ENCODE measurements around the gene PRR11.

PRR11 gene

DNA sequence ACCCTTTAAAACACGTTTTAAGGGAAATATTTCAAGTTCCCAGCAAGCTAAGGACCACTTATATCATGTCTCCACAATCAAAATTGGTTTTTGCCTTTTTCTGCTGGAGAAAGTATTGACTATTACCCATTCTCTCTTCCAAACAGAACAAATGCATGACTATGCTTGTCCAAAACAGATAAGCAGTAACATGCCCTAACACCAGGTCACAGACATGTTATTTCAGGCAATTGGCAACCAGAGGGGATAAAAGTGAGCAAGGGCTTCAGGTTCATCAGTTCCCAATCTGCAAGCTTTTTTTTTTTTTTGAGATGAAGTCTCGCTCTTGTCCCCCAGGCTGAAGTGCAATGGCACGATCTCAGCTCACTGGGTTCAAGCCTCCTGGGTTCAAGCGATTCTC is 15.6 kb upstream of the PRR11 start:
- no peak for TF ChIP-seq GATA3 (IDR thresholded peaks at IDR 0.05; ENCODE audit: low read depth, low read length)
- no peak for TF ChIP-seq GATA2 (IDR thresholded peaks at IDR 0.05; ENCODE audit: low read depth, low read length)

DNA sequence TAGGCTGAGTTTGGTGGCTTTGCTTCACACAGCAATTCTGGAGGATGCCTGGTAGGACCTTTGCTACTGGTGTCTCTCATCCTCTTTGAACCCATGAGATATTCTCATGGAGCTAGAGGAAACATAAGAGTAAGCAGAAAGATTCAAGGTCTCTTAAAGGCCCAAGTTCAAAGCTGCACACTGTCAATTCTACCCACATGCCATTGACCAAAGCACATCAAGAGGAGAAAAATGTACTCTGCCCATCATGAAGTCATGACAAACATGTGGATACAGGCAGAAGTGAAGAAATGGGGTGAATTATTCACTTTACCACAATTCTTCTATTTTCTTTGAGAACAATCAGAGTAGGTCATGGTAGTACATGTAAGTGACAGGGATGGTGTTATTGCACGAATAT is 13.7 kb upstream of the PRR11 start:
- TF ChIP-seq GATA2 (IDR thresholded peaks at IDR 0.05; ENCODE audit: low read depth, low read length) (no peak), GATA3 (IDR thresholded peaks at IDR 0.05; ENCODE audit: low read depth, low read length) (no peak)

DNA sequence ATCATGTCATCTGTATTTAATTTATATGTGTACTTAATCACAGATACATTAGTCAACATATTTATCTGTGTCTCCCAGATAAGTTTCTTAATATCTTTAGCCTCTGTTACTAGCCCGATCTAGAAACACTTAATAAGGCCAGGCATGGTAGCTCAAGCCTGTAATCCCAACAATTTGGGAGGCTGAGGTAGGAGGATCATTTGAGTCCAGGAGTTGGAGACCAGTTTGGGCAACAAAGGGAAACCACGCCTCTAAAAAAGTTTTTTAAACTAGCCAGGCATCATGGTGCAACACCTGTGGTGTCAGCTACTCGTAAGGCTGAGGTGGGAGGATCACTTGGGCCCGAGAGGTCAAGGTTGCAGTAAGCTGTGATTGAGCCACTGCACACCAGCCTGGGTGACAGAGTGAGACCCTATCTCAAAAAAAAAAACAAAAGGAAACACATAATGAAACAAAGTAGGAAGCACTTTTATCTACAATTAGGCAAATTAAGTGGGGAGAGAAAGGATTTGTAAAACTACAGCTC is 9.9 kb upstream of the PRR11 start:
- TF ChIP-seq GATA3 (IDR thresholded peaks at IDR 0.05; ENCODE audit: low read depth, low read length) (no peak), GATA2 (IDR thresholded peaks at IDR 0.05; ENCODE audit: low read depth, low read length) (no peak)

DNA sequence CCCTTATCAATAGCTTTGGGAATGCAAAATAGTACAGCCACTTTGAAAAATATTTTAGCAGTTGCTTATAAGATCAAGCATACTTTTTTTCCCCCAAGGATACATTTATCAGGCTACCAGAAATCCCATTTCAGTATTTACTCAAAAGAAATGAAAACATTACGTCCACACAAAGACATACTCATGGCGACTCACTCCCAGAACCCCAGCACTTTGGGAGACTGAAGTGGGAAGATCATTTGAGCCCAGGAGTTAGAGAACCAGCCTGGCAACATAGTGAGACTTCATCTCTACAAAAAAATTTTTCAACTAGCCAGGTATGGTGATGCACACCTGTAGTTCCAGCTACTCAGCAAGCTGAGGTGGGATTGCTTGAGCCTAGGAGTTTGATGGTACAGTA is 6.5 kb upstream of the PRR11 start:
- TF ChIP-seq GATA2 (IDR thresholded peaks at IDR 0.05; ENCODE audit: low read depth, low read length) = no peak
- TF ChIP-seq GATA3 (IDR thresholded peaks at IDR 0.05; ENCODE audit: low read depth, low read length) = no peak

DNA sequence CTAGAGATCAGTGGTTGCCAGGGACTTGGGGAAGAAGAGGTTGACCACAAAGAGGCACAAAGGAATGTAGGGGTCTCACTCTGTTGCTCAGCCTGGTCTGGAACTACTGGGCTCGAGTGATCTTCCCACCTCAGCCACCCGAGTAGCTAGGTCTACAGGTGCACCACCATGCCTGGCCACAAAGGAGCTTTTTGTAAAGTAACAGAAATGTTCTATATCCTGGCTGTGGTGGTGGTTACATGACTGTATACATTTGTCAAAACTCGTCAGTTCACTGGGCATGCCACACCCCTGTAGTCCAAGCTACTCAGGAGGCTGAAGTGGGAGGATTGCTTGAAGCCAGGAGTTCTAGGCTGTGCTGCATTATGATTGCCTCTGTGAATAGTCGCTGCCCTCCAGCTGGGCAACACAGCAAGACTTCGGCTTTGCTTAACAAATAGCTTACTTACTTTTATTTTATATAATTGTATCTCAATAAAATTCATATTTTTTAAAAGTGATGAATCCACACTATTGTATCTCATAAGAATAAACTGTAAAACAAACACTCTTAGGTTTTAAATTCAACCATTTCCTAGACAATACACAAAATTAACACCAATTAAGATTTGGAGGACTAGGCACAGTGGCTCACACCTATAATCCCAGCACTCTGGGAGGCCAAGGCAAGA is 5.6 kb upstream of the PRR11 start:
- no peak for TF ChIP-seq GATA3 (IDR thresholded peaks at IDR 0.05; ENCODE audit: low read depth, low read length)
- TF ChIP-seq GATA2 (IDR thresholded peaks at IDR 0.05; ENCODE audit: low read depth, low read length) = no peak

DNA sequence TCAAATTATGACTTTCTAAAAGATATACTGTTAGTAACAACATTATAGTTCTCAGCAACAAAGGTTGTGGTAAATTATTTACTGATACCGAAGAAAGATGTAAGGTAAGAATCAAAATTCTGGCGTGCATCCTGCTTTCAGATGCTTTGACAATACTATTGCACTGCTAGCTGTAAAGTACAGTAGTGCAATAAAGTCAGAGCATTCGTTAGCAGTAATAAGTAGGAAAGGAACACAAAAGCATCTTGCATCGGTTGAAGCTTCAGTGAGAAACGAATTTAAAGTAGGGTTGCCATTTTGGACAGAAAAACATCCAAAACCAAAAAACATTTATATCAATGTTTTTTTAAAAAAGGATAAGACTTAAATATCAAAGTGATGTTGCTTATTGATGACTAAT is 4.5 kb upstream of the PRR11 start:
- TF ChIP-seq GATA2 (IDR thresholded peaks at IDR 0.05; ENCODE audit: low read depth, low read length) (no peak), GATA3 (IDR thresholded peaks at IDR 0.05; ENCODE audit: low read depth, low read length) (no peak)

DNA sequence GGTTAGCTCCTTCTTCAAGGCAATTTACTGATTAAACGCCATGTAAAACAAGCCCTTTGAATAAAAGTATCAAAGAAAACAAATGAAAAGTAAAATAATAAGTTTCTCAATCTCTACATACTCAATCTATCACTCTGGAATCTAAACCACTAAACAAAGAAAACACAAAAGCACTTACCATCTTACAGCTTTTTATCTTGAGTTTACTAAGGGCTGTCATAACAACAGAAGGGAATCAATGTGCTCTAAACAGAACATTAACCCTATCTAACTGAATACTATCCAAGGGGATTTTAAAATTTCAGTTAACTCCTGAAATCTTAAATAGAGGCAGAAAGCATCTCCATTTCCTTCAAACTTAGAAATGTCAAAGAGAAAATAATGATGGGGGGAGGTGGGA is 4.0 kb upstream of the PRR11 start:
- TF ChIP-seq GATA2 (IDR thresholded peaks at IDR 0.05; ENCODE audit: low read depth, low read length) (no peak), GATA3 (IDR thresholded peaks at IDR 0.05; ENCODE audit: low read depth, low read length) (no peak)

- TF ChIP-seq GATA2 (IDR thresholded peaks at IDR 0.05; ENCODE audit: low read depth, low read length) (no peak), GATA3 (IDR thresholded peaks at IDR 0.05; ENCODE audit: low read depth, low read length) (no peak)
These were observed 2.6 kb upstream of the PRR11 start for GRCh38 chr17:59152925-59153324.

DNA sequence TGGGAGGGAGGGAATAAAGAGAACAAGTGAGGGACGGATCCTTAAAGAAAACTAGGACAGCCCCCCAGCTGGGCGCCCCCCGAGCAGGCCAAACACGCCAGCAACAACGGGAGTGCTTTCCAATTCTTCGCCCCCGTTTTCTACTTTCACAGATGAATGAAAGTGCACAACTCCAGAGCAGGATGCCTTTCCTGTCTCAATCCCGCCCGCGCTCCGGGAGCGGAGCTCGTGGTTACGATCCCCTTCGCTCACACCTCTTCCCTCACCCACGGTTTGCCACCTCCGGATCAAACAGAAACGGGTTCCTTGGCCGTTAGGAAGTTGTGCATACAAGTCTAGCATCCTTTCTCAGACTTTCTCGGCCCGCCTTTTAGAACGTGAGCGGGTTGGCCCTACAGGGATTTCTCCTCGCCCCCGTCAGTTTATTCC is 1.2 kb upstream of the PRR11 start:
- no peak for TF ChIP-seq GATA3 (IDR thresholded peaks at IDR 0.05; ENCODE audit: low read depth, low read length)
- no peak for TF ChIP-seq GATA2 (IDR thresholded peaks at IDR 0.05; ENCODE audit: low read depth, low read length)

DNA sequence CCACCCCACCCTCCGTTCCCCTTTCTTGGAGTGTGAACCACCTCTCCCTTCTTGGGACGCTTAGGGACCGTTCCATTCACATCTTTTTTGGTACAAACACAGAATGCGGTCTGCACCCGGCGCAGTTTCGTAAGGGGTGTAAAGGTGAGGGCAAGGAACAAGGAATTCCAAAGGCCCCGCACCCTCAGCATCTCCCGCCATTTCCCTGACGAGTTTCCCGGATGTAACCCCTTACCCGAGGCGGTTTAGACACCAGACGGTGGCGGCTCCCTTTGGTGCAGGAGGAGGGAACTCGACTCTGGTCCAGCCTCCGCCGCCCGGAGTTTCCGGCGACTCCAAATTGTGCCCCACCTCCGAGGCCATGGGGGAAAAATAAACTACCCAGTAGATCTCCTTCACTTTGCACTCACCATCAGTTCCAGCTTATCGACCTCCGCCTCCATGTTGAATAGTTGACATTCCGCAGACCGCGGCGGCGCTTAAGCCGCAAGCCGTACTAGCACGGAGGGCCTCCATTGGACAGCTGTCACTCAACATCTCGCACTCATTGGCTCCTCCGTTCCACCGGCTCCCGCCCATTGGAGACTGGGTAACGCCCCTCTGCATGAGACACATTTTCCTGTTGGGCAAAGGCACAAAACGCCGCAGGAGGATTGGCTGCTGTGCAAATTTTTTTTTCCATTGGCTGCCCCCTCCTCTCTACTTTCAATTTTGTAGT is 666 bp upstream of the PRR11 start, which contains the start of gene SKA2:
TSS of gene SKA2 (minus strand) at position 466 of the 718 bp plus-strand sequence. CDS start at position 443, 23 bp downstream.
- TF ChIP-seq GATA3 (IDR thresholded peaks at IDR 0.05; ENCODE audit: low read depth, low read length) = no peak
- TF ChIP-seq GATA2 (IDR thresholded peaks at IDR 0.05; ENCODE audit: low read depth, low read length) = peak; percentile 68

DNA sequence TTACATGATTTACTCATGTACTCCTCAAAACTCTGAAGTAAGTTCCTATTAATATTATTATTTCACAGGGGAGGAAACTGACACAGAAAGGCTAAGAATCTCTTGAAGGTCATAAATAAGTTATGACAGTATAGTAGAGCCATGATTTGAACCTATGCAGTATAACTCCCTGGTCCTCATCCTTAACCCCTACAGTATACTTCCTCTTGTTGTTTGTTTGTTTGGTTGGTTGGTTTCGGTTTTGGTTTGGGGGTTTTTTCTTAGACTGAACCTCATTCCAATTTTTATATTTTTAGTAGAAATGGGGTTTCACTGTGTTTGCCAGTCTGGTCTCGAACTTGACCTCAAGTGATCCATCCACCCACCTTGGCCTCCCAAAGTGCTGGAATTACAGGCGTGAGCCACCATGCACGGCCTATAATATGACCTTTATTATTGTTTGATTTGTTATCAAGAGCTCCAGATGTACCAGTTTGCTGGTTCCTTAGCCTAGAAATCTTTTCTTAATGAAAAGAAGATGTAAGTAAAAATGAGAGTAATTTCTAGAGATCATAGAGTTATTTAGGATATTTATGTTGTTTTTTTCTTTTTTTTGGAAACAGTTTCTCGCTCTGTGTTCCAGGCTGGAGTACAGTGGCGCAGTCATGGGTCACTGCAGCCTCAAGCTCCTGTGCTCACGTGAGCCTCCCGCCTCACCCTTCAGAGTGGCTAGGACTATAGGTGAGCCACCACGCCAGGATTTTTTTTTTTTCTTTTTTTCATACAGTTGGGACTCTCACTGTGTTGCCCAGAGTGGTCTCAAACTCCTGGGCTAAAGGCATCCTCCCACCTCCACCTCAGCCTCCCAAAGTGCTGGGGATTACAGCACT is 4.8 kb downstream of the PRR11 start:
- no peak for TF ChIP-seq GATA2 (IDR thresholded peaks at IDR 0.05; ENCODE audit: low read depth, low read length)
- no peak for TF ChIP-seq GATA3 (IDR thresholded peaks at IDR 0.05; ENCODE audit: low read depth, low read length)

- no peak for TF ChIP-seq GATA3 (IDR thresholded peaks at IDR 0.05; ENCODE audit: low read depth, low read length)
- TF ChIP-seq GATA2 (IDR thresholded peaks at IDR 0.05; ENCODE audit: low read depth, low read length) = no peak
These were observed 5.9 kb downstream of the PRR11 start for GRCh38 chr17:59161477-59161876.

DNA sequence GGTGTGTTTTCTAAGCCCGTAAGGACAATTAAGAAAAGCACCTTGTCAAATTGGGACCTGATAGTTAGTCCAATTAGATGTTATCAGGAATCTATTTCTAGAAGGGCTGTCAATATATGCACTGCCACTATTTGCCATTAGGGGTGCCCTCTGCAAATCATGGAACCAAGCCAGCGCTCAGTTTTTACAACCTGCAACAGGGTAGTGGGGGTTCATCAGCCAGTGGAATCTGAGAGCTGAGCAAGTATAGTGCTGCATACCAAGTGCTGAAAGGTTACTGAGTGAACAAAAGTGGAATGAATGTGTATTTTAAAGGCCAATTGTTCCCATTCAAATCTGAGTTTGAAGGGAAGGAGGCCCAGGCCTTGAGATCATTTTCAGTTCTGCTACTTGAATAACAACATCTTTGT is 10.4 kb downstream of the PRR11 start:
- TF ChIP-seq GATA3 (IDR thresholded peaks at IDR 0.05; ENCODE audit: low read depth, low read length) = peak; percentile 70
- peak; percentile 86 for TF ChIP-seq GATA2 (IDR thresholded peaks at IDR 0.05; ENCODE audit: low read depth, low read length)

DNA sequence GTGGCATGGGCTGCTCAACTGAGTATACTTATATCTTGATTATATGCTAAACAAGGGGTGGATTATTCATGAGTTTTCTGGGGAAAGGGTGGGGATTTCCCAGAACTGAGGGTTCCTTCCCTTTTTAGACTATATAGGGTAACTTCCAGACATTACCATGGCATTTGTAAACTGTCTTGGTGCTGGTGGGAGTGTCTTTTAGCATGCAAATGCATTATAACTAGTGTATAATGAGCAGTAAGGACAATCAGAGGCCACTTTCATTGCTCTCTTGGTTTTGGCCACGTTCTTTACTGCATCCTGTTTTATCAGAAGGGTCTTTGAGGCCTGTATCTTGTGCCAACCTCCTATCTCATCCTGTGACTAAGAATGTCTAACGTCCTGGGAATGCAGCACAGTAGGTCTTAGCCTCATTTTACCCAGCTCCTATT is 12.0 kb downstream of the PRR11 start:
- TF ChIP-seq GATA3 (IDR thresholded peaks at IDR 0.05; ENCODE audit: low read depth, low read length) (no peak), GATA2 (IDR thresholded peaks at IDR 0.05; ENCODE audit: low read depth, low read length) (no peak)
